AG08395 (cell line): ENCODE results near the gene ATP5PF.
A peak's percentile ranks its signal among the peaks of the same experiment; 100 is the strongest.
"Not testable (repeated sequence)": the region's sequence is repeated elsewhere in the genome, so short reads cannot be mapped to it uniquely, and the experiment has no call there.

ENCODE experiments used
- DNase-seq: peaks from one replicate; pipeline ENCODE4 v3.0.0; 2012; ENCODE audit warnings: mixed read lengths, low spot score

Gene ATP5PF

GRCh38 chr21:25734904-25735645 is at the start of gene ATP5PF, which contains the start of gene GABPA:
Gene ATP5PF (minus strand): TSS chr21:25734904. CDS start chr21:25729794, 5,110 bp downstream.
Gene GABPA (plus strand): TSS chr21:25734972. CDS start chr21:25741599, 6,627 bp downstream.
- peak; percentile 94 for DNase-seq

- DNase-seq: not testable (repeated sequence)
These were observed 43.6 kb upstream of the ATP5PF start for GRCh38 chr21:25778126-25778875.

- no peak for DNase-seq
These were observed 41.7 kb upstream of the ATP5PF start for GRCh38 chr21:25776440-25776839.

- DNase-seq: no peak
These were observed 38.0 kb upstream of the ATP5PF start for GRCh38 chr21:25772686-25773085.

- DNase-seq: no peak
These were observed 33.2 kb upstream of the ATP5PF start for GRCh38 chr21:25767921-25768320.

GRCh38 chr21:25764065-25764464 is 29.4 kb upstream of the ATP5PF start:
- DNase-seq: no peak

GRCh38 chr21:25760677-25761076 is 26.0 kb upstream of the ATP5PF start:
- no peak for DNase-seq

- DNase-seq: no peak
These were observed 25.4 kb upstream of the ATP5PF start for GRCh38 chr21:25760061-25760460.

GRCh38 chr21:25759573-25759972 is 24.9 kb upstream of the ATP5PF start:
- DNase-seq: no peak

GRCh38 chr21:25757531-25757930 is 22.8 kb upstream of the ATP5PF start:
- DNase-seq: no peak

- DNase-seq: no peak
These were observed 21.7 kb upstream of the ATP5PF start for GRCh38 chr21:25756190-25756932.

- no peak for DNase-seq
These were observed 17.7 kb upstream of the ATP5PF start for GRCh38 chr21:25752416-25752815.

- DNase-seq: no peak
These were observed 15.4 kb upstream of the ATP5PF start for GRCh38 chr21:25750085-25750484.

- no peak for DNase-seq
These were observed 10.2 kb upstream of the ATP5PF start for GRCh38 chr21:25744854-25745253.

- no peak for DNase-seq
These were observed 8.2 kb upstream of the ATP5PF start for GRCh38 chr21:25742900-25743299.

GRCh38 chr21:25737421-25737820 is 2.7 kb upstream of the ATP5PF start:
- DNase-seq: no peak

- DNase-seq: peak; percentile 73
These were observed 1.2 kb upstream of the ATP5PF start for GRCh38 chr21:25735646-25736597.

GRCh38 chr21:25734654-25734903 is 125 bp downstream of the ATP5PF start:
- no peak for DNase-seq

- DNase-seq: peak; percentile 10
These were observed 648 bp downstream of the ATP5PF start for GRCh38 chr21:25733859-25734653.

GRCh38 chr21:25732091-25732760 is 2.5 kb downstream of the ATP5PF start:
- DNase-seq: no peak
